Rectal smooth muscle tissue (tissue), 1 donor: Measurements from ENCODE around the gene TRMT2A.
A peak's percentile ranks its signal among the peaks of the same experiment; 100 is the strongest.

Experiments
- H3K27ac ChIP-seq: one replicate; pipeline ENCODE4 v1.7.0; 2013; ENCODE audit warnings: low read depth, low read length, inconsistent platforms
- H3K27me3 ChIP-seq: one replicate; pipeline ENCODE4 v1.7.0; 2013; ENCODE audit warnings: low read length; ENCODE audit not compliant: control insufficient read depth, insufficient read depth
- H3K36me3 ChIP-seq: one replicate; pipeline ENCODE4 v1.7.0; 2013; ENCODE audit warnings: low read length; ENCODE audit not compliant: control insufficient read depth, insufficient read depth
- H3K4me1 ChIP-seq: one replicate; pipeline ENCODE4 v1.7.0; 2013; ENCODE audit warnings: low read length; ENCODE audit not compliant: control insufficient read depth, insufficient read depth
- H3K4me3 ChIP-seq: one replicate; pipeline ENCODE4 v1.7.0; 2013; ENCODE audit warnings: low read length
- H3K9ac ChIP-seq: one replicate; pipeline ENCODE4 v1.7.0; 2013; ENCODE audit warnings: low read length

The TRMT2A gene

GRCh38 chr22:20117633-20118299 lies 740 bp upstream of the TRMT2A start:
- Histone ChIP-seq H3K27me3 (no peaks in the 10 kb centered on the region), H3K4me3 (peak overlapping the region; percentile 78), H3K4me1 (peaks cover 10% of the 10 kb centered on the region), H3K9ac (peak overlapping the region; percentile 30), H3K36me3 (peaks cover 27% of the 10 kb centered on the region), H3K27ac (peak overlapping the region; percentile 64)

- Histone ChIP-seq H3K4me1 (peaks cover 10% of the 10 kb centered on the region), H3K9ac (peak overlapping the region; percentile 66), H3K27ac (peak overlapping the region; percentile 72), H3K4me3 (peak overlapping the region; percentile 83), H3K36me3 (peaks cover 30% of the 10 kb centered on the region), H3K27me3 (no peaks in the 10 kb centered on the region)
Measured at GRCh38 chr22:20116376-20116950, 563 bp downstream of the TRMT2A start.

GRCh38 chr22:20115691-20116375 lies 1.2 kb downstream of the TRMT2A start, which contains the start of gene RANBP1:
Gene RANBP1, plus strand, starts transcription at chr22:20116104. Its CDS starts 81 bp downstream, at chr22:20116185.
- H3K4me1 ChIP-seq, result peaks cover 10% of the 10 kb centered on the region
- H3K27ac ChIP-seq, result peak within 1 kb of the TSS; percentile 72
- H3K4me3 ChIP-seq, result peak within 1 kb of the TSS; percentile 83
- H3K36me3 ChIP-seq, result peaks cover 30% of the 10 kb centered on the region
- H3K27me3 ChIP-seq, result no peaks in the 10 kb centered on the region
- peak within 1 kb of the TSS; percentile 66 for H3K9ac ChIP-seq

- peaks cover 33% of the 10 kb centered on the region for H3K36me3 ChIP-seq
- H3K27ac ChIP-seq, result no peak overlapping the region
- H3K4me3 ChIP-seq, result no peak overlapping the region
- no peak overlapping the region for H3K9ac ChIP-seq
- peaks cover 10% of the 10 kb centered on the region for H3K4me1 ChIP-seq
- no peaks in the 10 kb centered on the region for H3K27me3 ChIP-seq
Measured at GRCh38 chr22:20114506-20115475, 2.2 kb downstream of the TRMT2A start.

- H3K27ac ChIP-seq, result no peak overlapping the region
- no peak overlapping the region for H3K9ac ChIP-seq
- H3K27me3 ChIP-seq, result no peaks in the 10 kb centered on the region
- no peak overlapping the region for H3K4me3 ChIP-seq
- H3K4me1 ChIP-seq, result peaks cover 10% of the 10 kb centered on the region
- H3K36me3 ChIP-seq, result peaks cover 33% of the 10 kb centered on the region
Measured at GRCh38 chr22:20113551-20114310, 3.3 kb downstream of the TRMT2A start.

GRCh38 chr22:20112623-20113511 lies 4.2 kb downstream of the TRMT2A start:
- peaks cover 38% of the 10 kb centered on the region for H3K36me3 ChIP-seq
- no peak overlapping the region for H3K4me3 ChIP-seq
- no peak overlapping the region for H3K9ac ChIP-seq
- no peak overlapping the region for H3K27ac ChIP-seq
- H3K27me3 ChIP-seq, result no peaks in the 10 kb centered on the region
- peaks cover 3% of the 10 kb centered on the region for H3K4me1 ChIP-seq

- Histone ChIP-seq H3K4me3 (no peak overlapping the region), H3K36me3 (peaks cover 47% of the 10 kb centered on the region), H3K4me1 (peaks cover 3% of the 10 kb centered on the region), H3K27ac (no peak overlapping the region), H3K27me3 (no peaks in the 10 kb centered on the region), H3K9ac (no peak overlapping the region)
Measured at GRCh38 chr22:20111689-20112622, 5.1 kb downstream of the TRMT2A start.

GRCh38 chr22:20111045-20111688 lies 5.9 kb downstream of the TRMT2A start:
- Histone ChIP-seq H3K4me3 (no peak overlapping the region), H3K4me1 (no peaks in the 10 kb centered on the region), H3K27ac (no peak overlapping the region), H3K36me3 (peaks cover 55% of the 10 kb centered on the region), H3K27me3 (no peaks in the 10 kb centered on the region), H3K9ac (no peak overlapping the region)

- H3K4me1 ChIP-seq, result no peaks in the 10 kb centered on the region
- H3K4me3 ChIP-seq, result no peak overlapping the region
- peaks cover 61% of the 10 kb centered on the region for H3K36me3 ChIP-seq
- H3K27ac ChIP-seq, result no peak overlapping the region
- no peaks in the 10 kb centered on the region for H3K27me3 ChIP-seq
- no peak overlapping the region for H3K9ac ChIP-seq
Measured at GRCh38 chr22:20110359-20110985, 6.6 kb downstream of the TRMT2A start.
